ENCODE measurements around the gene SLC6A2.
"Not testable (repeated sequence)": the region's sequence is repeated elsewhere in the genome, so short reads cannot be mapped to it uniquely, and the experiment has no call there.

The SLC6A2 gene

DNA sequence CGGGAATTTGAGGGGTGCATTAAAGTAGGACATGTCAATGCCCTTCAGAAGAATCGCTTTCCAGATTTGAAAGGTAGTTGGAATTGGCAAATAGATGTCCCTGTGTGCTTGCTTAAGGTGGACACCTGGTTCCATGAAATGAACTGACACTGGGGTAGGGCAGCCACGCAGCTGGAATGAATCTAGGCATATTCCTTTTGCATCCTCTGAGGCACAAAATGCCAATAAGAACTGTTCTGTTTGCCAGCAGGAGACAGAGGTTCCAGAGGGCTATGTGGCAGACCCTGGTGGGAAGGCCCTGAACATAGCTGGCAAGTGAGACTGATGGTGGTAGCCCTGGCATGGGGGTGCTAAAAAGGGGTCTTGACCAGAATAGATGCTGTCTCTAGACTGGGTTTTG, 61.5 kb downstream of the SLC6A2 start:
- no peak for DNase-seq

DNA sequence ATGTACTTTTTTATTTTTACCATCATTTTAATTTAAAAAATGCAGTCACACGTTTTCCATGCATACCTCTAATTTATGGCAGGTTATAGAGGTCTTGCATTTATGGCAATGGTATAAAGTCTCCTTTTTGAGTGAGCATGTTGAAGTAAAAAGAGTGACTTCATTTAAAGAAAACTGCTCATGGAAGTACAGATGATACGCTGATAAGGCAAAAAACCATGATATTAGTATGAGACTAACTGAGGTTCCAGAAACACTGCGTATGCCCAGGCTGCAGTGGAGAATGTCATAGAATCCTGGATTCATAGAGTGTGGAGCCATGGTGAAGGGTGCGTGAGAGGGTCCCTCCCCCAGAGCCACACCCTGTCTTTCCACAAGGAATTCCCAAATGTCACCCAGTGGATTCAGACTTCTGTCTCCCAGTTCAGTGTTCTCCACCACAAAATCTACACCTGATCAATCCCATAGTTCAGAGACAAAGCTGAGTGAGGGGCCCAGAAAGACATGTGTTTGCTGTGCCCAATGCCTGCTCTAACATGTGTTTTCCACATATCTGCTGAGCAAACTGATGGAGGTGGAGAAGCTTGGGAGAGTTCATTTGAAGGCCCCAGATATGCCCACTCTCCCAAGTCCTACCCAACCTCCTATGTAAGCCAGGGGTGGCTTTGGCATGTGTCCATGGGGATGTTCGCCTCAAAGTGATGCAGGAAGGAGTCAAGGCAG, 69.4 kb downstream of the SLC6A2 start:
- no peak for DNase-seq

- no peak for DNase-seq
These were observed 73.0 kb downstream of the SLC6A2 start for GRCh38 chr16:55728797-55729196.

GRCh38 chr16:55730115-55730514, 74.3 kb downstream of the SLC6A2 start:
- DNase-seq, result no peak

- no peak for DNase-seq
These were observed 76.7 kb downstream of the SLC6A2 start for GRCh38 chr16:55732496-55732895.

DNA sequence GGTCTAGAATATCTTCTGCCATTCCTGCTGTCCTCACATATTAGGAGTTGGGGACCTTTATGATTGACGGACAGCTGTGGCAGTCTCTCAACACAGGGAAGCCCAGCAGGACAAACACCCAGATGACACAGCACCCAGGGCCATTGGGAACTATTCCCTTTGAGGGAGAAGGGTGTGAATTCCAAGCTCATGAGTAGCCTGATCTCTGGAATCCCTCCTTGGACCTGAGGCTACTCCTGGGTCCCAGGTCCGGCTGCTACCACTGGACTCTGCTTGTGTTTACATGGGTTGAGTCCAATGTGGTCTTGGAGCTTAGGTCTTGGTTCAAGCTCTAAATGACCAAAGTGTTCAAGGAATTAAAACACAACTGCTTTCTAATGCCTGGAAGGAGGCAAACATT, 78.9 kb downstream of the SLC6A2 start:
- DNase-seq, result no peak

GRCh38 chr16:55735120-55735781, 79.5 kb downstream of the SLC6A2 start:
- no peak for DNase-seq

DNA sequence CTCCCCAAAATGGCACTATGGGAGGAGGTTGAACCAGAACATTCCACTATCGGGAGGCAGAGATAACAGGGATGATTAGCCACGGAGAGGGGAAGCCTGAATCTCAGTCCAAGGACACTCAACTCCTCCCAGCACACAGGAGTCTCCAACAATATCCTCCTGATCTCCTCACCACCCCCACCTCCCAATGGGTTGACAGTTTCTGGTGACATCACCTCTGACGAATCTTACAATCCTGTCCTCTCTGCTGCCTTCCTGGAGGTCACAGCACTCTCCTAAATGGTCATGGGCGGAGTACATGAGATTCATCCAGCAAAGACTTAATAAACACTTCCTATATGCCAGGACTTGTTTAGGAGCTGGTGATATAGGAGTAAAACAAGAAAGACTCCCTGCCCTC, 80.9 kb downstream of the SLC6A2 start:
- DNase-seq, result no peak

DNA sequence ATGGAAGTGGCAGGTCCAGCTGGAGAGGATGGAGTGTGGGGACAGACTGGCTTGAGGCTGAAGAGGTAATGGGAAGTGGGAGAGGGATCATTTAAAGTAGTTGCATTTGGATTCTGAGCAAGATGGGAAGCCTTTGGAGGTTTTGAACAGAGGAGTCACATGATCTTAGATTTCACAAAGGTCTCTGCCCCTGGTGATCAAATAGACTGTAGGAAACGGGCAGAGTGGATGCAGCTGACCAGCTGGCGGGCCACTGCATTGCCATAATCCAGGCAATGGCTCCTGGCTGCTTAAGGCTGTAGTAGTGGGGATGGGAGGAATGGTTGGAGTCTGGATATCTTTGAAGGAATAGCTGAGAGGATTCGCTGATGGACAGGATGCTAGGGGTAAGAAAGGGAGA, 81.5 kb downstream of the SLC6A2 start:
- DNase-seq, result no peak

DNA sequence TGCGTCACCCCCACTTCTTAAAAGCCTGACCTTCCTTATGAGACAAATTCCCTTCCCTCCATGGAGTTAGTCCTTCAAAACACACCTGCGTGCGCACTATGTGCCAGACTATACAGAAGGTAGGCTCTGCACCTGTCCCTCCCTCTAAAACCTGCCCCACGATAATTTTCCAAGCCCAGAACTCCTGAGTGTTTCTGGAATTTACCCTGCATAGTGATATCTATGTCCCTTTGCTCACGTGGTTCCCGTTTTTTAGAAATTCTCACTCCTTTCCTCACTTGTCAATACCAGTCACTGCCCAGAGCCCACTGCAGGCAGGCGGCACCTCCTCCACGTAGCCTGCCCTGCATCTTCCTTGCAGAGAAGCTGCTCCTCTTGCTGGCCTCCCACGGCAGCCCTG, 82.2 kb downstream of the SLC6A2 start:
- no peak for DNase-seq

DNA sequence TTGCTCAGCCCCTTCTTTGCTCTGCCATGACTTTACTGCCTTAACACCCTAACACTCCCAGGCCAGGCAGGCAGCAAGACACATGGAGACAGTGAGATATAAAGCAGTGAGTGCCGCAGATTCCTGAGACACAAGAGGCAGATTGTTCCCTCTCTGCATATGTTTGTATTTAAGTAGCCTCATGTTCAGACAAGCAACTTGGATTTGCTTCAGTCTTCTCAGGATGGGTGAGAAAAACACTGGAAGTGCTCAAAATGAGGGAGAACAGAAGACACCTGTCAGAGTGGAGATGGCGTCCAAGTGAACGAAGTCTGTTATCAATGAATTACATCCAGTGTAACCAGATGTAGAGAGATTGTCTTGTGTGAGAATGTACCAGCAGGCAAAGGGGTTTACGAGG, 90.3 kb downstream of the SLC6A2 start:
- no peak for DNase-seq

DNA sequence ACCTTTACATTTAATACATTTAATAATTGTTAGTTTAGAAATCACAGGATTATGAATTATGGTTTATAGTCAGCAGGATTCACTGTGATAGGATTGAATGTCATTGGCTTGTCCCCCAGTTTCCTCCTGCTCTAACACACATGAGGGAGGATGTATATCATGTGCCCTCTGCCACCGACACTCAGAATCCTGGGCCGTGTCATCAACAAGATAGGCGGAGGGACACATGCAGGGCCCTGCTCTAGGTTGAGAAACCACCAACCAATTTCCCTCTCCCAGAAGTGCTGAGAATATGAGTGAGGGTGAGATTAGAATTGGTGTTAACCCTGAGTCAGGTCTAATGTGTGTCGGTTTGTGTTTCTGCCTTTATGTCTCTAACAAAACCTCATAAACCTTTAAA, 92.0 kb downstream of the SLC6A2 start:
- DNase-seq, result no peak

GRCh38 chr16:55752465-55753144, 96.8 kb downstream of the SLC6A2 start:
- not testable (repeated sequence) for DNase-seq

DNA sequence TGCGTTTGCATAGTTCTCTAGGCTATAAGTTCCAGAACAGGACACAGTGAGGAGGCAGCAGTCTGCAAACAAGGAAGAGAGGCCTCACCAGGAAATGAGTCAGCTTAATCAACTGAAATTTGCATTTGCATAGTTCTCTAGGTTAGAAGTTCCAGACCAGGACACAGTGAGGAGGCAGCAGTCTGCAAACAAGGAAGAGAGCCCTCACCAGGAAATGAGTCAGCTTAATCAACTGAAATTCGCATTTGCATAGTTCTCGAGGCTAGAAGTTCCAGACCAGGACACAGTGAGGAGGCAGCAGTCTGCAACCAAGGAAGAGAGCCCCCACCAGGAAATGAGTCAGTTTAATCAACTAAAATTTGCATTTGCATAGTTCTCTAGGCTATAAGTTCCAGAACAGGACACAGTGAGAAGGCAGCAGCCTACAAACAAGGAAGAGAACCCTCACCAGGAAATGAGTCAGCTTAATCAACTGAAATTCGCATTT, 97.4 kb downstream of the SLC6A2 start:
- DNase-seq, result peak; percentile 18 to 20

Data from CD4-positive, alpha-beta T cell treated with Interleukin-1 beta for 1 hour (primary cell).